ENCODE data around the gene PTS. TPM values are rescaled to one million over a fixed set of nuclear protein-coding genes. Genes with fewer than 3 reads are reported as not detected.

PTS gene
- polyA plus RNA-seq, 3 donors, result 11.8 to 25.0 (median 14.0) TPM

DNA sequence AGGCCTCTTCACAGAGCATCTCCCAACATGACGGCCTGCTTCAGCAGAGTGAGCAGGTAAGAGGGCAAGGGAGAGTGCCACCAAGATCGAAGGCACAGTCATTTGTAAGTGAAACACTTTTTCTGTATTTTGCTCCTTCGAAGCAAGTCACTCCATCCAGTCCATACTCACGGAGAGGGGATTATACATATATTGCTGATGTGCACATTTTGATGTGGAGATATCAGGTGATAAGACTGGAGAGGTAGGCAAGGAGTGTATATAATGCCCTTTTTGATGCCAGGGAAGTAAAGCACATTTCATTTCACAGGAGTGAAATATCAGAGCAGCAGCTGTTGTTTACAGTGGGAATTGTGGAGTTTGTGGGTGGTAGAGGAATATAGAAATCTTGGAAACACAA, 11.2 kb downstream of the PTS start:
- DNase-seq, result no peak
- no peak overlapping the region for H3K4me2 ChIP-seq (replicated peaks; ENCODE audit: extremely low read depth, low read length, poor library complexity, severe bottlenecking)
- H3K79me2 ChIP-seq (ENCODE audit: insufficient read depth, low read length), result no peaks in the 10 kb centered on the region
- no peak overlapping the region for H3K27ac Mint-ChIP-seq
- intact Hi-C loops (cut with micrococcal nuclease), result no loop called here
- no peaks in the 10 kb centered on the region for H3K9me3 ChIP-seq (replicated peaks in 1 of 2; ENCODE audit: control insufficient read depth in 1 of 2, insufficient read depth in 1 of 2, low read length in 2 of 2)
- H3K9ac ChIP-seq (ENCODE audit: insufficient read depth, low read length, poor library complexity, severe bottlenecking), result no peak overlapping the region
- no peaks in the 10 kb centered on the region for H3K27me3 Mint-ChIP-seq (ENCODE audit: low read depth in 3 of 3)
- H3K27ac ChIP-seq (ENCODE audit: low read depth in 1 of 2, low read length in 2 of 2), result no peak overlapping the region
- H3K4me1 Mint-ChIP-seq, result no peaks in the 10 kb centered on the region
- H3K4me1 ChIP-seq (ENCODE audit: control insufficient read depth in 1 of 2, insufficient read depth in 2 of 2, low read length in 2 of 2), result no peaks in the 10 kb centered on the region
- no CpG with 5 or more reads among the region's 4 CpGs for WGBS (ENCODE audit: insufficient coverage)
- no peak overlapping the region for H2AFZ ChIP-seq (ENCODE audit: insufficient read depth, low read depth, low read length, poor library complexity, severe bottlenecking)
- H3K9me3 Mint-ChIP-seq, result peaks cover 0 to 3% (median under 1%) of the 10 kb centered on the region in 7 donors
- H3K36me3 ChIP-seq (replicated peaks in 1 of 2; ENCODE audit: control insufficient read depth in 1 of 2, insufficient read depth in 2 of 2, low read length in 2 of 2), result peaks cover 69 to 92% of the 10 kb centered on the region in 2 donors
- TF ChIP-seq, protein P1, sequence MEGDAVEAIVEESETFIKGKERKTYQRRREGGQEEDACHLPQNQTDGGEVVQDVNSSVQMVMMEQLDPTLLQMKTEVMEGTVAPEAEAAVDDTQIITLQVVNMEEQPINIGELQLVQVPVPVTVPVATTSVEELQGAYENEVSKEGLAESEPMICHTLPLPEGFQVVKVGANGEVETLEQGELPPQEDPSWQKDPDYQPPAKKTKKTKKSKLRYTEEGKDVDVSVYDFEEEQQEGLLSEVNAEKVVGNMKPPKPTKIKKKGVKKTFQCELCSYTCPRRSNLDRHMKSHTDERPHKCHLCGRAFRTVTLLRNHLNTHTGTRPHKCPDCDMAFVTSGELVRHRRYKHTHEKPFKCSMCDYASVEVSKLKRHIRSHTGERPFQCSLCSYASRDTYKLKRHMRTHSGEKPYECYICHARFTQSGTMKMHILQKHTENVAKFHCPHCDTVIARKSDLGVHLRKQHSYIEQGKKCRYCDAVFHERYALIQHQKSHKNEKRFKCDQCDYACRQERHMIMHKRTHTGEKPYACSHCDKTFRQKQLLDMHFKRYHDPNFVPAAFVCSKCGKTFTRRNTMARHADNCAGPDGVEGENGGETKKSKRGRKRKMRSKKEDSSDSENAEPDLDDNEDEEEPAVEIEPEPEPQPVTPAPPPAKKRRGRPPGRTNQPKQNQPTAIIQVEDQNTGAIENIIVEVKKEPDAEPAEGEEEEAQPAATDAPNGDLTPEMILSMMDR (IDR thresholded peaks at IDR 0.05), result no peak
- no peak overlapping the region for H3K4me3 ChIP-seq (replicated peaks in 1 of 3; ENCODE audit: low read depth in 2 of 3, low read length in 3 of 3)
- peaks cover 76 to 83% of the 10 kb centered on the region in 2 donors for H3K36me3 Mint-ChIP-seq
- H4K20me1 ChIP-seq (ENCODE audit: insufficient read depth, low read length), result no peaks in the 10 kb centered on the region
- no peaks in the 10 kb centered on the region for H3K27me3 ChIP-seq (ENCODE audit: control insufficient read depth in 2 of 2, insufficient read depth in 2 of 2, low read length in 2 of 2)
- no peak overlapping the region for H3K4me3 Mint-ChIP-seq

DNA sequence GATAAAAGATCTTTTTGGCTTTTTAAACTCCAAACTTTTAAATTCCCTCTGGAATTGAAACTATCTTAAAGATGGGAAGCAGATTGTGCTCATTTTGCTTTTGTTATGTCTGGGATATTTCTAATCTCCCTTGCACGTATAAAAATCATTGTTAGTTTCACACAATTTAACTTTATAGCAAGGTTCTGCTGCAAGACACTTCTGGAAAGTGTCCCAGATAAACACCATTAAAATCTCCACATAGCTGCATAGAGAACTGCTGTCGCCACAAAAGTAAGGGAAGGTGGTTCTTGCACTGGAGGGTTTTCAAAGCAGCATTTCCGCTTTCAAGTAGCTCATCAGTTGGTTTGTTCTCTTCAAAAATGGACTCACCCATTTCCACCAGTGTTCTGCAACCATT, 11.8 kb downstream of the PTS start:
- Mint-ChIP-seq H3K36me3 (peaks cover 76 to 84% of the 10 kb centered on the region in 2 donors), H3K4me1 (no peaks in the 10 kb centered on the region), H3K27me3 (ENCODE audit: low read depth in 3 of 3) (no peaks in the 10 kb centered on the region), H3K9me3 (peaks cover 0 to 9% (median 3%) of the 10 kb centered on the region in 7 donors), H3K4me3 (no peak overlapping the region), H3K27ac (no peak overlapping the region)
- Histone ChIP-seq H3K79me2 (ENCODE audit: insufficient read depth, low read length) (no peaks in the 10 kb centered on the region), H3K4me3 (replicated peaks in 1 of 3; ENCODE audit: low read depth in 2 of 3, low read length in 3 of 3) (no peak overlapping the region), H3K4me2 (replicated peaks; ENCODE audit: extremely low read depth, low read length, poor library complexity, severe bottlenecking) (no peak overlapping the region), H3K27ac (ENCODE audit: low read depth in 1 of 2, low read length in 2 of 2) (no peak overlapping the region), H3K4me1 (ENCODE audit: control insufficient read depth in 1 of 2, insufficient read depth in 2 of 2, low read length in 2 of 2) (no peaks in the 10 kb centered on the region), H2AFZ (ENCODE audit: insufficient read depth, low read depth, low read length, poor library complexity, severe bottlenecking) (no peak overlapping the region), H3K36me3 (replicated peaks in 1 of 2; ENCODE audit: control insufficient read depth in 1 of 2, insufficient read depth in 2 of 2, low read length in 2 of 2) (peaks cover 64 to 86% of the 10 kb centered on the region in 2 donors), H4K20me1 (ENCODE audit: insufficient read depth, low read length) (no peaks in the 10 kb centered on the region), H3K9me3 (replicated peaks in 1 of 2; ENCODE audit: control insufficient read depth in 1 of 2, insufficient read depth in 1 of 2, low read length in 2 of 2) (no peaks in the 10 kb centered on the region), H3K9ac (ENCODE audit: insufficient read depth, low read length, poor library complexity, severe bottlenecking) (no peak overlapping the region), H3K27me3 (ENCODE audit: control insufficient read depth in 2 of 2, insufficient read depth in 2 of 2, low read length in 2 of 2) (no peaks in the 10 kb centered on the region)
- TF ChIP-seq, protein P1 (IDR thresholded peaks at IDR 0.05), result no peak
- DNase-seq, result no peak
- intact Hi-C loops (cut with micrococcal nuclease), result no loop called here
- no CpG with 5 or more reads among the region's 3 CpGs for WGBS (ENCODE audit: insufficient coverage)

Measured in CD14-positive monocyte (primary cell).